HG02840 (cell line): Measurements from ENCODE around the gene RADIL.

Experiments used
- ATAC-seq: cut with Tn5 transposase; IDR thresholded peaks from one replicate; pipeline ENCODE4 v1.9.1; 2021; ENCODE audit warnings: mild to moderate bottlenecking, moderate library complexity, moderate number of reproducible peaks; ENCODE audit not compliant: unreplicated experiment, low FRiP score

Gene RADIL

DNA sequence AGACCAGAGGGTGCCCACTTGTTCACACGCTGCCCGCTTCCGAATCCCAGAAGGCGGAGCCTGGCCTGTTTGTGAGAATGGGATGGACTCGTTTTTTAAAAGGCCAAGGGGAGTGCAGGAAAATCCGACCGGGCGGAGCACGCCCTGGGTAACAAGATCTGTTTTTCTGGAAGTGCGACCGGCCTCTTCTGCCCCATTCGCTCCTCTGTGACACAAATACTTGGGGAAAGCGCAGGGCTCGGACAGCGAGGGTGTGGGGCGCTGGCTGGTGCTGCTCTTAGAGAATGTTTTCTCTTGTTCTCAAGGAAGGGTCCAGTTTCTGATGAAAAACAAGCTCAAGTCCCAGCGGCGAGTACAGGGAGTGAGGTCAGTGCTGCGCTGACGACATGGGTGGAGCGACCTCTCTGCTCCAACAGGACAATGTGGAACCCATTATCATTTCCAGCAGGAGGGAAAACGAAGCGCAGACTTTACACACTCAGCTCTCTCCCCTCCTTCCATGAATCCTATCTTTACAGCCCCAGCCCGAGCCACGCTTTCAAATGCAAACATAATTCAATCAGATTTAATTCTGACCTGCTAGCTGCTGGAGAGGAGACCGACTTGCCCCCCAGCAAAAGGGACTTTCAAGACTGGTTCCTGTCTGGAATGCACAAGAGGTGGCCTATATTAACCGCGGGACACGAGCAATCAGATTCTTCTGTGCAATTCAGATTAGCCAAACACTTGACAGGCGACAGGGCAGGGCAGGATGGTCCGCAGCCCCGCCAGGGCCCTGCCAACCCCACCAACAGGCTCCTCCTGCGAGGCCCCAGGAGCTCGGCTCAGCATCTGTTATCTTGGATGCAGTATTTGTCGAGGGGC lies 1.1 kb downstream of the RADIL start:
- ATAC-seq = no peak

DNA sequence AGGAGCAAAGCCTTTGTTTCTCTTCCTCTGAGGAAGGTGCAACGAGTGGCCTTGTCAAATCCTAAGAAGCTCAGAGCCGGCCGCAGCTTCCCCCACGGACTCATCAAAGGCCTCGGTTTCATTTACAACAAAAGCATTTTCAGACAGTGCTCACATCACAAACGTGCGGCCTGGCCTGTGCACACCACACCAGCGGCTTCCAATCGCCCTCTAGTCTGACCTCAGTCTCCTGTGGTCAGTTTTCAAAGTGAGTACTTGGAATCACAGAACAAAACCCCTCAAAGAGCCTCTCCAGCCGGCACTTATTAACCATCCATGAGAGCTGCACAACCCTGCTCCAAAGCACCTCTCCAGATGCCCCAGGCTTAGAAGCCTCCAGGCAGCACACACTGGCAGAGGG lies 3.3 kb downstream of the RADIL start:
- no peak for ATAC-seq

DNA sequence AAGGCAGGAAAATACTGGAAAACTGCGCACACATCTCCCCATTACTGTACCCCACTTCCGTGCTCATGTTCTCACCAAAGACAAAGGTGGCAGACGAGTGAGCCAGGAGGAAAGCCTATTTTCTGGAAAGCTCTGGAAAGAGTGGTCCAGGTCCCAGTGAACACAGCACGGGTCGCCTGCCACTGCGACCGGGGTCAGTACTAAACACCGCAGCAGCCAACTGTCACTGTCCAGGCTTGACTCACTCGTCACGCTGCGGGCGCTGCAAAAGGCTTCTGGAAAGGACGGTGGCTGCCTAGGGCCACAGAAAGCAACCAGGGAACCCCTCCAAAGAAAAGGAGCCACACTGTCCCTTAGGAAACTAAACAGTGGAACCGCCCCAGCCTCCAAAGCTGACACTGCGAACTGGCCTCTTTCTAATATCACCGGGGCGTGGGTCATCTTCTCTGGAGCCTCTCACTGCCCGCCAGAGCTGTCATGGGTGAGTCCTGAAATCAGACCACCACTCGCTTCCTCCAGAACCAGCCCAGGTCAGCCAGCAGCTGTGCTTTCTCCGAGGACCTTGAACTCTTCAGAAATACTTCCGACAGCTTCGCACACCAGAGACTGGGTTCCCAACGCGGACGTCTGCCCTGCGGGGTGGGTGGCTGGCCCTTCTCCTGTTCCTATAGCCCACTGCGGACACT lies 4.0 kb downstream of the RADIL start:
- no peak for ATAC-seq

DNA sequence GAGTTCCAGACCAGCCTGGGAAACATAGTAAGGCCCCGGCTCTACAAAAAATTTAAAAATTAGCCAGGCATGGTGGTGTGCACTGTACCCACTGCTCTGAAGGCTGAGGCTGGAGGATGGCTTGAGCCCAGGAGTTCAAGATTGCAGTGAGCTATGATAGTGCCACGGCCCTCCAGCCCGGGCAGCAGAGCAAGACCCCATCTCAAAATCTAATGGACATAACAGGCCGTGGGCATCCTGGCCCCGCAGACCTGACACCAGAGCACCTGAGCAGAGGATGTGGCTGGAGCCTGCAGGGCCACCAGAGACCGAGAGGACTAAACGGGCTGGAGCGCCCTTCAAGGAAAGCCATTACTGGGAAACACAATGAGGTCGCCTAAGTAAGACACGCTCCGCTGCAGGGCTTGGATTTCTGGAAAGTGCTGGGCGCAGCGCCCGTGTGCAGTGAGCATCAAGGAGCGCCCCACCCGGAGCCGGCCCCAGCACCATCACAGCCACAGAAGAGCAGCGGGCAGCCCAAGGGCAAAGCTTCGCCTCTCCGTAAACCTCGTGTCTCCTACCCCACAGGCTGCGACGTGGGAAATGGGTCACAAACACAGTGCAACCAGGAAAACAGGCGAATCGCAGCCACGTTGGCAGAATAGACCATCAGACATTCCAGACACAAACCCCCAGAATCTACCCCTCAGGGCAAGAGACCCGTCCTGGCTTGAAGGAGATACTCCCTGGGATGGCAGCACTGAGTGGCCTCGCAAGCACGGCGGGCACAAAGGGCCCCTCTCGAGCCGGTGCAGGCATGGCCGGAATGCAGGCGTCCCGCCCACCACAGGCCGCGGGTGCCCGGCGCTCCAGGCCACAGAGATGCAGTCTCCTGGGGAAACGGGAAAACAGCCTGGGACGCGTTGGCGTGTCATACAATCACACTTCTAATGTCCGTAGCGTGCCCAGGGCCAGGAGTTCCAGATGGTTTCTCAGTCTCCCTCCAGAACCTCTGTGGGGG lies 4.9 kb downstream of the RADIL start:
- ATAC-seq = no peak

DNA sequence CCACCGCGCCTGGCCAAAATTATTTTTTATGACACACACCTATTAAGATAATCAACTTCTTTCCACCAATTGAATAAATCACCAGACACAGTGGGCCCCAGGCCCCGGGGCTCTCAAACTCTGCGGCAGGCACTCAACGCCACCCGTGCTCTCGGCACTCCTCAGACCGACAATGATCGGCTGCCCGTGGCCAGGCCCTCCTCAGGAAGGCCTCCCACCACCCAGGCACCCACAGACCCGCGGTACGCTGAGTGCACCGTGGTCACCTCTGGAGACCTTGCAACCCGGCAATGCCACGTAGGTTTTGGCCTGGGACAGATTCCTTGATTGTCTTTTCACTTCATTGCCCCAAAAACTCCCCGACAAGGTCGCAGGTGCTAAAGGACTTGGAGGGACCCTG lies 6.9 kb downstream of the RADIL start:
- ATAC-seq = no peak

DNA sequence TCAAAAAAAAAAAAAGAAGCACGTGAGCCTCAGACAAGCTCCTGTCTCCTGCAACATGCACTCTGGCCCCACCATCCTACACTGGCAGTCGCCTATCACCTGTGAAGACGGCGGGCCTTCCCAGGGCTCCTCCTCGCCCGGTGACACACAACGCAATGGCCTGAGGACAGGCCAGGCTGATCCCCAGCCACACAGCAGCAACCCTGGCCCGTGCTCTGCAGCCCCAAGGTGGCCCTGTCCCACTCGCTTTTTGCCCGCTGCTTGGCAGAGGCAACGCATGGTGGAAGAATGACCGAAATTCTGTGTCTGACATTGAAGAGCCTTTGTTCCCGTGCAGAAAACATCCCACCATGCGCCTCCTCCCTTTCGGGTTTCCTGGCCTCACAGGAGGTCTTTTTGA lies 8.1 kb downstream of the RADIL start:
- ATAC-seq = no peak

DNA sequence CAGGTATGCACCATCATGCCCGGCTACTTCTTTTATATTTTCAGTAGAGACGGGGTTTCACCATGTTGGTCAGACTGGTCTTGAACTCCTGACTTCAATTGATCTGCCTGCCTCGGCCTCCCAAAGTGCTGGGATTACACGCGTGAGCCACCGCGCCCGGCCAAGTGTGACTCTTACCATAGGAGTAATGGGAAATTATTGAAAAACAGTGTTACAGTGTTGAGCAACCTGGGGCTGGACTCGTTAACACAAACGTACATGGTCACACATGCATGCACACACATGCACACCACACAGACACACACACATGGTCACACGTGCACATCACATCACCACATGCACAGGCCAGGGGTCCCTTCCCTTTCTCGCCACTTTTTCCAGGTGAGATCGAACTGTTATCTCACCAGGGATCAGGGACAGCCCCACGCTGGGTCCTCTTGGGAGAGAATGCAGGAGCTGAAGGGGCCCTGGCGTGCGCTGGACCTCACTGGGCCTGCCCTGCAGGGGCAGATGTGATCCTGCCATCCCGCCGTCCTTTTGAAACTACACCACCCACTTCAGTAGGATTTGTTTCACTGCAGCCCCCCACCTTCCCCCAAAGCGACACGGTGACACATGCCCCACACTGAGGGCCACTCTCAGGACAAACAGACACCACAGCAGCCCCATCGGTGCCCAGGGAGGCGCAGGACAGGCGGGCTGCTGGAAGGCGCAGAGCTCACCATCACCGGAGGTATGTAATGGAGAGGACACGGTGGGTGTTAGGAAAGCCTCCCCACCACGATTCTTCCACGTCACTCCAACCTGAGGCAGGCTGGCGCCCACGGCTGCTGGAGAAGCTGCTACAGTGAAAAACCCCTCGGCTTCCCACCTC lies 10.2 kb downstream of the RADIL start:
- ATAC-seq = no peak

DNA sequence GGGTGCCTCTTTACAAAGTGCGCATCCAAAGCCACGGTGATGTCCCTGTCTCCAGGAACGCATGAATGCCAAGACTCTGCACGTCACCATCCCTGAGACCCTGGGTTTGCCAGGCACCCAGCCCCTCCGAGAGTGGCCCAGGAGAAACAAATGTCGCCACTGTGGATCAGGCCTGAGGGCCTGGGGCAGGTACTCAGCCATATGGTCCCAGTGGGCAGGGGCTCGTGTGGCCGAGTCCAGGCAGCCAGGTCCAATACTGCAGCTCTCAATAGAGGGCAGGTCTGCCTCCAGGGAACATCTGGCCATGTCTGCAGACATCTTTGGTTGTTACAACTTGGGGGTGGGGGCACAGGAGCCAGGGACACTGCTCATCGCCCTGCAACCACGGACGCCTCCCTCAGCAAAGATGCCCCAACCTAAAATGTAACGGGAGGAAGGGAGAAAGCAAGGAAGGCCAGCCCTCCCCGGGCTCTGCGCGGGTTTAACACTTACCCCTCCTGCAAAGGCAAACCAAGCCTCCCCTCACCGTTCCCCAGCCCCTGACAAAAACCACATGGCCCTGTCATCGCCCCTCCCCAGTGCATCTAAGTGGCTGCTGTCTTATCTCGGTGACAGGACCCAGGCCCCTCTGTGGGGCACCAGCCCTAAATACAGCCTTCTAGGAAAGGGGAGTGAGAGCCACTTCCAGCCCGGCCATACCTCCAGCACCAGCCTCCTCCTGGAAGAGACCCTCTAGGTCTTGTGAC lies 11.4 kb downstream of the RADIL start:
- ATAC-seq = no peak

DNA sequence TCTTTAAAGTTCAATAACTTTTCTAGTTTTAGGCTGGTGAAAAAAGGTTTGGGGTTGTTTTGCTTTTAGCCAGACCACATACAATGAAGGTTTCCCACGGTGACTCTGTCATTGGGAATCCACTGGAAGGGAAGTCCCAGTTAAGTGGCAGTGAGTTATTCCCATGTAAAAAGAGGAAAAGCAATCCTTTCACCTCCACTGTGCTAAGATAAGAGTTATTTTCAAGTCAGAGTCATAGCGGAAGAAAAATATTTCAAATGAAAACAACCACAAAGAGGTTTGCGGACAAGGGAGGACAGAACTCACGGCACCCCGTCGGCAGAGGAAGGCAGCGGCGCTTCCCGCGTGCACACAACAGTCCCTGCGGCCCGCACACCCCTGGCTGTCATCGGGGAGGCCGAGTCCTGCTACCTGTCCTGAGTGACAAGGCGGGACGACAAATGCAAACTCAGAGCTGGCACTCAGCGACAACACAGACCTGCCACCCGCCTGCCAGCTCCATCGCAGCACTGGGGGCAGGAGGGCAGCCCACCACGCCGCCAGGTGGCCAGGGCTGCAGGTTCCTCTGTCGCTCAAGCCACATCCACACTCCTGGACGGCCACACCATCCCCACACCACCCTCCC lies 12.3 kb downstream of the RADIL start:
- ATAC-seq = no peak

DNA sequence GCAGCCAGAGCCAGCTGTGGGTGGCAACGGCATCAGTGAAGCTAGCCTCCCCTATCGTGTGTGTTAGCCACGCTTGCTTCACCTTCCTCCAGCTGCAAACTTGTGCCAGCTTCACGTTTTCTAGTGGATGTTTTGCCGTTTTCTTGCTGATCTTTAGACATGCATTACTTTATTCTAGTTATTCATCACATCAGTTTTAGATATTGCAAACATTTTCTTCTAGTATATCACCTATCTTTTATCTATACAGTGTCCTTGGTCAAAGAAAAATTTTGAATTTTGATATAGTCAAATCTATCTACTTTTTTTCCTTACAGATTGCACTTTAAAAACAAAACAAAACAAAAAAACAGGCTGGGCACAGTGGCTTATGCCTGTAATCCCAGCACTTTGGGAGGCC lies 15.0 kb downstream of the RADIL start:
- ATAC-seq = no peak

DNA sequence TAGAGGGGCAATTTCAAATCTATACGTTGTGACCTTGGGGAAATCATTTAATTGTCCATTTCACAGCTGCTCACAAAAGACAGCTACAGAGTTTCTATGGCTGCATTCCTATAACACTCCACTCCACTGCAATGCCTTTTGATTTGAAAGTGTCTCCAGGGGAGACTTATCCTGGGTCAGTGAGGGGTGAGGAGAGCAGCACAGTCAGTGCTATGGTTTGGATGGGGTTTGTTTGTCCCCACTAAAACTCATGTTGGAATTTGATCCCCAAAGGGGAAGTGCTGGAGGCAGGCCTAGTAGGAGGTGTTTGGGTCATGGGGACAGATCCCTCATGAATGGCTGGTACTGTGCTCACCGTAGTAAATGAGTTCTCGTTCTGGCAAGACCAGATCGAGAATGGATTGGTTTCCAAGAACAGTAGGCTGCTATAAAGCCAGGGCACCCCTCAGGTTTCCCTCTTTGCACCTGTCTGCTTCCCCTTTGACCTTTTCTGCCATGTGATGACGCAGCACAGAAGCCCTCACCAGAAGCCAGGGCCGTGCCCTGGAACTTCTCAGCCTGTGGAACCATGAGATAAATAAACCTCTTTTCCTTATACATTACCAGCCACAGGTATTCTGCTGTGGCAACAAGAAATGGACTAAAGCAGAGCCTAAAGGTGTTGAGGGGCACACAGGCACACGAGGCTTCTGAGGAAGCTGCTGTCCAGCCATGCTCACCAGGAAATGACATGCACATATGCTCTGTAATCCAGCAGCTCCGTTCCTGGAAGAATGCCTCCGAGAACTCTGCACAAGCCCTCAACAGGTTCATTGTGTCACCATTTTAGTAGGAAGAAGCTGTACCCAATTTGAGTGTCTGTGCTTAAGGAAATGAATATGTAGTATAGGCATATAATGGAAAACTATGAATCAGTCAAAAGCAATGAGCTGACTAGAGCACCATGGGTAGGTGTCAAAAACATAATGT lies 16.7 kb downstream of the RADIL start:
- ATAC-seq = no peak

DNA sequence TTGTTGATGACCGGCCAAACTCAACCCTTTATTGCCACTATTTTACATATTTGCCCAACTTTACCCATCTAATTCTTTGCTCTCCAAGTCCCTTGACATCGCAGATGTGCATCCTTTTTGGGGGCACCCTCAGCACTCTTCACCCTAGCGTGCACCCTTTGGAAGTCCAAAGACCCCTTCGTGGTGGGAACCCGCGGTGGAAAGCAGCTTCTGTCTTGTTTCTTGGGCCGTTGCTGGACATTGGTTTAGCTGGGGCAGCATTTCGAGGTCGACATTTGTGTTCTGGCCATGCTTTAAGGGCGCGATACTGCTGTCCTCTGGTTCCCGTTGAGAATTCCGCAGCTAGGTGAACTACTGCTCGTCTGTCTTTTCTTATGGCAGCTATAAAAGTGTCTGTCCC lies 21.4 kb downstream of the RADIL start:
- no peak for ATAC-seq

DNA sequence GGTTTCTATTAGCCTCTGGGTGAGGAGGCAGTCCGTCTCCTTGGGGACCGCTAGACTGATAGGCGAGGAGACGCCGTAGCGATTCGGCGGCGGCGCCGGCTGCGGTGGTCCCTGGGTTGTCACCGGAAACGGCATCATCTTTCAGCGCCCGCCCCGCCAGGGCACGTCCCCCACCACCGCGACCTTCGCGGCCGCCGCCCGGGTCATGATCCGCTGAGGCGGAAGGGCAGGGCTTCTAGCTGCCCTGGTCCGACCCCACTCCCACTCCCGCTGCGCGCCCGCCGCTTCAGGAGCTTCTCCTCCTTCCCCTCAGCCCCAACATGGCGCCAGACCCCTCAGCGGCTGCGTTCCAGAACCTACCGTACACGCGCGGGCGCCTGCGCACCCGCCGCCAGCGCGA lies 21.8 kb downstream of the RADIL start, which contains the start of gene PAPOLB:
Gene PAPOLB (minus strand): TSS at position 358 of the 400 bp plus-strand sequence. CDS start 220 bp downstream, at position 138.
- no peak for ATAC-seq

DNA sequence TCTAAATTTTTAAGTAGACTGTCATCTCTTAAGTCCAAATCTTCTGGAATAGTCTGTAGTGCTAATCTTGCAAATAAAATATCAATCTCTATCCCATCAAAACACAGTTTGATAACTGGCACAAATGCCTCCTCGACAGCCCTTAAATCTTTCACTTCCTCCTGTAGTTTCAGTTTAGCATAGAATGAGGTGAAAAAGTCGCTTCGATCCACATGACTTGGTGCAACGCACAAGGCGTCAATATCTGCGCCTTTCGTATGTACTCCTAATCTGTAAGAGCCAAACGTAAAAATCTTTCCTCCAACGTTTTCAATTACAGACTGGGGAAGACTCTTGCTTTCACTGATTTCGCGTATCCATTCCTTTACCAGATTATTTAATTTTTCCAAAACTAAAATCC lies 22.3 kb downstream of the RADIL start:
- ATAC-seq = no peak

DNA sequence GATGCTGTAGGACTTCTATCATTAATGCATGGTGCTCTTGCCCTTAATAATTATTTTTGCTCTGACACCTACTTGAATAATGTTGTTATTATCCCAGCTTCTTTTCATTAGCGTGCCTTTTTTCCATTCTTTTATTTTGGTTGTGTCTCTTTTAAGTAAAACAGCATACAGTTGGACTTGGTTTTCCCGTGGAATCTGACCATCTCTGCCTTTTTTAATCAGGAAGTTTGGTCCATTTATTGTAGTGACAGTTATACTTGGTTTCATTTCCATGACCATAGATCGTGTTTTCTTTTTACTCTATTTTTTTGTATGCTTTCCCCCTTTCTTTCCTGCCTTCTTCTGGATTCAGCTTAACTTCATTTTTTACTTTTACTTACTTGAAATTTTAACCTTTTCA lies 26.3 kb downstream of the RADIL start:
- ATAC-seq = no peak

DNA sequence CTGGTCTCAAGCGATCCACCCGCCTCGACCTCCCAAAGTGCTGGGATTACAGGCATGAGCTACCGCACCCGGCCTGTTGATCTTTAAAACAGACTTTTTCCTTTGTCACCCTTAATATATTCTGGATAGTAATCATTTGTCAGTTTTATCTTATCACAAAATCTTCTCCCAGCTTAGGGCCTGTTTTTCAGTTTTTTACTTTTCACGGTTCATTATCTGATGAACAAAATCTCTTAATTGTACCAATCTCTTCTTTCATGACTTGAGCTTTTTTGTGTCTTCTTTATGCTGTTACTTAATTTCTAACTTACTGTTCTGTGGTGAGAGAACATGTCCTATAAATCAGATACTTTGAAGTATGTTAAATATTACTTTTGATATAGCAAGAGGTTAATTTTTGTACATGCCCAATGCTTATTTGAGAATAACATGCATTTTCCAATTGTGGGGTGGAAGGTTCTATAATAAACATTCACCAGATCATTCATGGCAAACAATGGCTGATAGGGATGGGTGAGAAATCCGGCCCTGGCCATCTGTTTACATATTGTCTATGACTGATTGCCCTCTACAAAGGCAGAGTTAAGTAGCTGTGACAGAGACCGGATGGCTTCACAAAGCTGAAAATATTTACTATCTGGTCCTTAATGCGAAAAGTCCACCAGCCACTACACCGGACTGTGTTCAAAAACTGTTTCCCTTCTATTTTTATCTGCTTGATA lies 27.0 kb downstream of the RADIL start:
- no peak for ATAC-seq

DNA sequence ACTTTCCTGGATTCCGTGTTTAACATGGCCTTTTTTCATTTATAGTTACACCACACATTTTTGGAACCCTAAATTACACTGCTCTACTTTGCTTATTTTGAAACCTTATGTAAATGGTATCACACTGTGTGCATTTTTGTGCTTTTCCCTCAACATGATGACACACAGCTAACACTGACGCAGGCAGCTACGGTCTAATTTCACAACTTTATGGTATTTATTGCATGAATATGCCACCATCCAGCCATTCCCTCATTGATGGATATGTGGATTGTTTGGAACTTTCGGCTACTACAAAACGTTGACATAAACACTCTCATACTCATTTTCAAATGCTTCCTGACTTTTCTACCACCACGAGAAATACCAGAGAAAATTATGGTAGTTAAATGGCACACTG lies 28.6 kb downstream of the RADIL start:
- ATAC-seq = no peak
